Lung (tissue), 12 donors: ENCODE measurements around the gene RNF220. TPM values are rescaled to one million over a fixed set of nuclear protein-coding genes. Genes with fewer than 3 reads are reported as not detected.

ENCODE experiments used
- ATAC-seq: fragments of 200-7000 bp; cut with Tn5 transposase; one replicate; pipeline ENCODE4 v1.9.1; 2020; ENCODE audit warnings: moderate number of reproducible peaks; ENCODE audit not compliant: insufficient read depth, low FRiP score
- DNase-seq, 3 donors: peaks; one replicate each; pipeline ENCODE4 v3.0.0-alpha.2; 2013 to 2017
- H3K27ac ChIP-seq, 2 donors: one replicate each; pipeline ENCODE4 v1.5.1; 2013; ENCODE audit warnings: mild to moderate bottlenecking in 2 of 2, moderate library complexity in 2 of 2, control low read depth in 1 of 2, inconsistent platforms in 1 of 2, low read depth in 1 of 2, low read length in 1 of 2
- H3K27me3 ChIP-seq, 3 donors: one replicate each; pipeline ENCODE4 v1.5.1; 2013; ENCODE audit warnings: low read length in 2 of 3; ENCODE audit not compliant: control insufficient read depth in 3 of 3, insufficient read depth in 3 of 3
- H3K36me3 ChIP-seq, 4 donors: one replicate each; pipeline ENCODE4 v1.5.1; 2013; ENCODE audit warnings: low read length in 4 of 4, mild to moderate bottlenecking in 1 of 4, moderate library complexity in 1 of 4; ENCODE audit not compliant: control insufficient read depth in 4 of 4, insufficient read depth in 4 of 4
- H3K4me1 ChIP-seq, 5 donors: one replicate each; pipeline ENCODE4 v1.5.1; 2013; ENCODE audit warnings: low read length in 5 of 5, mild to moderate bottlenecking in 2 of 5, moderate library complexity in 1 of 5; ENCODE audit not compliant: control insufficient read depth in 5 of 5, insufficient read depth in 5 of 5
- H3K4me3 ChIP-seq: one replicate; pipeline ENCODE4 v1.5.1; 2013; ENCODE audit warnings: mild to moderate bottlenecking, control low read depth, moderate library complexity
- H3K9ac ChIP-seq, 2 donors: one replicate each; pipeline ENCODE4 v1.5.1; 2013; ENCODE audit warnings: low read length in 2 of 2, control low read depth in 1 of 2; ENCODE audit not compliant: insufficient read depth in 1 of 2
- H3K9me3 ChIP-seq, 4 donors: one replicate each; pipeline ENCODE4 v1.5.1; 2013; ENCODE audit warnings: low read length in 3 of 4, mild to moderate bottlenecking in 1 of 4, moderate library complexity in 1 of 4; ENCODE audit not compliant: control insufficient read depth in 4 of 4, insufficient read depth in 3 of 4
- CTCF ChIP-seq: IDR thresholded peaks from 2 replicates; pipeline ENCODE4 v1.5.1; 2012; ENCODE audit warnings: mild to moderate bottlenecking; ENCODE audit errors: control extremely low read depth, extremely low read depth
- WGBS, 2 donors: extraction: QIAGEN DNeasy Blood & Tissue Kit; methylation state at CpG; one replicate each; pipeline ENCODE4 v1.1.7; 2013; 5-methylcytosine and 5-hydroxymethylcytosine counted together
- polyA plus RNA-seq, 2 donors: library from polyadenylated mRNA; stranded (reverse); fragments of 200-250 nt; gene quantifications; one replicate each; pipeline ENCODE4 v1.2.1, GENCODE V29; 2013
- total RNA-seq, 2 donors: library from RNA; depleted of rRNA in 1 of 2; stranded (reverse); fragments of >200 nt in 1 of 2; gene quantifications; one replicate each; pipeline ENCODE4 v1.2.1, GENCODE V29; 2014 to 2021
- donor health status: control.
- donor health status: control.
- donor health status: Bipolar disorder and iron deficiency.
- donor health status: healthy.
- donor health status: DM: yes; HTN: yes; CAD: no.

The RNF220 gene
- total and polyA plus RNA-seq, 4 donors, result 44.9 to 75.8 (median 69.5) TPM

GRCh38 chr1:44693159-44693558 is 288.1 kb downstream of the RNF220 start:
- TF ChIP-seq CTCF, result no peak
- Histone ChIP-seq H3K9me3 (no peaks in the 10 kb centered on the region), H3K4me3 (no peak overlapping the region), H3K27ac (no peak overlapping the region), H3K27me3 (no peaks in the 10 kb centered on the region), H3K36me3 (no peaks in the 10 kb centered on the region), H3K9ac (no peak overlapping the region), H3K4me1 (no peaks in the 10 kb centered on the region)
- ATAC-seq (no peak), DNase-seq (no peak)
- WGBS, 2 donors, result 86 to 90% methylated on average over 2 of the region's 2 CpGs

GRCh38 chr1:44693900-44694299 is 288.8 kb downstream of the RNF220 start:
- DNase-seq (no peak), ATAC-seq (no peak)
- WGBS, 2 donors, result 96 to 99% methylated on average over 3 of the region's 3 CpGs
- Histone ChIP-seq H3K27me3 (no peaks in the 10 kb centered on the region), H3K9ac (no peak overlapping the region), H3K4me1 (no peaks in the 10 kb centered on the region), H3K36me3 (no peaks in the 10 kb centered on the region), H3K4me3 (no peak overlapping the region), H3K27ac (no peak overlapping the region), H3K9me3 (no peaks in the 10 kb centered on the region)
- TF ChIP-seq CTCF, result no peak

GRCh38 chr1:44694863-44695478 is 289.9 kb downstream of the RNF220 start:
- H3K9me3 ChIP-seq, result no peaks in the 10 kb centered on the region
- H3K27ac ChIP-seq, result no peak overlapping the region
- no peak overlapping the region for H3K4me3 ChIP-seq
- no peaks in the 10 kb centered on the region for H3K36me3 ChIP-seq
- no peaks in the 10 kb centered on the region for H3K27me3 ChIP-seq
- H3K4me1 ChIP-seq, result no peaks in the 10 kb centered on the region
- WGBS, 2 donors, result 95% methylated on average over 7 of the region's 7 CpGs
- no peak for ATAC-seq
- TF ChIP-seq CTCF, result no peak
- DNase-seq, result no peak
- H3K9ac ChIP-seq, result no peak overlapping the region

GRCh38 chr1:44695671-44696070 is 290.6 kb downstream of the RNF220 start:
- no peak for ATAC-seq
- 93 to 96% methylated on average over 4 of the region's 4 CpGs for WGBS, 2 donors

More at GRCh38 chr1:44695671-44696070, 290.6 kb downstream of the RNF220 start:
- Histone ChIP-seq H3K9me3 (no peaks in the 10 kb centered on the region), H3K27me3 (no peaks in the 10 kb centered on the region), H3K4me1 (no peaks in the 10 kb centered on the region), H3K36me3 (no peaks in the 10 kb centered on the region), H3K4me3 (no peak overlapping the region), H3K27ac (no peak overlapping the region), H3K9ac (no peak overlapping the region)
- DNase-seq, result no peak
- no peak for TF ChIP-seq CTCF
